Calu3 (cell line): ENCODE measurements around the gene TOGARAM2. TPM values are rescaled to one million over a fixed set of nuclear protein-coding genes. Genes with fewer than 3 reads are reported as not detected.

Experiments used
- BruUV-seq: library from RNA; stranded (reverse); fragments of 400-500 nt; replicated peaks from 2 replicates; lab custom pipeline; 2021; lab: Mats Ljungman, UMichigan
- CTCF ChIA-PET: fragments of 300-600 bp; sonication (Branson Sonifier 250); formaldehyde crosslinking; loops from one replicate; lab custom pipeline; 2022; ENCODE audit warnings: antibody characterized with exemption; lab: Charles Lee
- DNase-seq: peaks from one replicate; pipeline ENCODE4 v3.0.0; 2022
- H3K27ac Mint-ChIP-seq: one replicate; pipeline ENCODE4 v1.8.0; 2022; ENCODE audit warnings: mixed read lengths; ENCODE audit not compliant: unreplicated experiment
- H3K27me3 Mint-ChIP-seq: one replicate; pipeline ENCODE4 v1.8.0; 2022; ENCODE audit warnings: mixed read lengths; ENCODE audit not compliant: unreplicated experiment
- H3K36me3 Mint-ChIP-seq: one replicate; pipeline ENCODE4 v1.8.0; 2022; ENCODE audit warnings: mild to moderate bottlenecking, moderate library complexity, mixed read lengths; ENCODE audit not compliant: insufficient read depth, unreplicated experiment
- H3K4me1 Mint-ChIP-seq: one replicate; pipeline ENCODE4 v1.8.0; 2022; ENCODE audit warnings: mild to moderate bottlenecking, low read depth, mixed read lengths; ENCODE audit not compliant: unreplicated experiment
- H3K4me3 Mint-ChIP-seq: one replicate; pipeline ENCODE4 v1.8.0; 2022; ENCODE audit warnings: mild to moderate bottlenecking, low read depth, moderate library complexity, mixed read lengths; ENCODE audit not compliant: unreplicated experiment
- H3K9me3 Mint-ChIP-seq: one replicate; pipeline ENCODE4 v1.8.0; 2022; ENCODE audit warnings: low read depth, mixed read lengths; ENCODE audit not compliant: unreplicated experiment
- intact Hi-C: fragments of 100-400 bp; cut with micrococcal nuclease; formaldehyde crosslinking; loops from one replicate; pipeline ENCODE4 v1.10.0; 2022; ENCODE audit not compliant: unreplicated experiment
- total RNA-seq: library from RNA; stranded (reverse); gene quantifications from 2 replicates; pipeline ENCODE4 v1.2.3, GENCODE V29; 2022
- TF ChIP-seq, protein P1 (sequence below): fragments of 200-600 bp; IDR thresholded peaks from one replicate; pipeline ENCODE4 v1.8.0; 2022; ENCODE audit warnings: antibody characterized with exemption; ENCODE audit not compliant: unreplicated experiment

Gene TOGARAM2
- total RNA-seq, 1 experiment from 2014 or later: 0.85 TPM

GRCh38 chr2:28991021-28991420 lies 9.9 kb downstream of the TOGARAM2 start:
- TF ChIP-seq, protein P1, sequence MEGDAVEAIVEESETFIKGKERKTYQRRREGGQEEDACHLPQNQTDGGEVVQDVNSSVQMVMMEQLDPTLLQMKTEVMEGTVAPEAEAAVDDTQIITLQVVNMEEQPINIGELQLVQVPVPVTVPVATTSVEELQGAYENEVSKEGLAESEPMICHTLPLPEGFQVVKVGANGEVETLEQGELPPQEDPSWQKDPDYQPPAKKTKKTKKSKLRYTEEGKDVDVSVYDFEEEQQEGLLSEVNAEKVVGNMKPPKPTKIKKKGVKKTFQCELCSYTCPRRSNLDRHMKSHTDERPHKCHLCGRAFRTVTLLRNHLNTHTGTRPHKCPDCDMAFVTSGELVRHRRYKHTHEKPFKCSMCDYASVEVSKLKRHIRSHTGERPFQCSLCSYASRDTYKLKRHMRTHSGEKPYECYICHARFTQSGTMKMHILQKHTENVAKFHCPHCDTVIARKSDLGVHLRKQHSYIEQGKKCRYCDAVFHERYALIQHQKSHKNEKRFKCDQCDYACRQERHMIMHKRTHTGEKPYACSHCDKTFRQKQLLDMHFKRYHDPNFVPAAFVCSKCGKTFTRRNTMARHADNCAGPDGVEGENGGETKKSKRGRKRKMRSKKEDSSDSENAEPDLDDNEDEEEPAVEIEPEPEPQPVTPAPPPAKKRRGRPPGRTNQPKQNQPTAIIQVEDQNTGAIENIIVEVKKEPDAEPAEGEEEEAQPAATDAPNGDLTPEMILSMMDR: no peak
- Mint-ChIP-seq H3K27me3 (no peaks in the 10 kb centered on the region), H3K36me3 (no peaks in the 10 kb centered on the region), H3K27ac (no peak overlapping the region), H3K4me3 (no peak overlapping the region), H3K4me1 (peaks cover 10% of the 10 kb centered on the region), H3K9me3 (no peaks in the 10 kb centered on the region)
- DNase-seq: no peak
- intact Hi-C loops: no loop called here
- CTCF ChIA-PET: interaction anchor here (1.0 kb wide), 1 partner anchor 10 kb away, joined by 3 read pairs; the partner anchor contains the start of gene TOGARAM2
- BruUV-seq: no TSS peak

GRCh38 chr2:28991460-28991859 lies 10.4 kb downstream of the TOGARAM2 start:
- Mint-ChIP-seq H3K27me3 (peaks cover under 1% of the 10 kb centered on the region), H3K9me3 (no peaks in the 10 kb centered on the region), H3K27ac (no peak overlapping the region), H3K4me1 (peaks cover 10% of the 10 kb centered on the region), H3K36me3 (no peaks in the 10 kb centered on the region), H3K4me3 (no peak overlapping the region)
- no TSS peak for BruUV-seq
- intact Hi-C loops: no loop called here
- TF ChIP-seq, protein P1: no peak
- DNase-seq: no peak
- CTCF ChIA-PET: interaction anchor here (1.0 kb wide), 1 partner anchor 11 kb away, joined by 3 read pairs; the partner anchor contains the start of gene TOGARAM2

- peaks cover 10% of the 10 kb centered on the region for H3K4me1 Mint-ChIP-seq
- peak; percentile 83 for DNase-seq
- no TSS peak for BruUV-seq
- peak overlapping the region; percentile 66 for H3K27ac Mint-ChIP-seq
- TF ChIP-seq, protein P1: no peak
- CTCF ChIA-PET: interaction anchor here (0.8 to 1.0 kb wide), 2 partner anchors 17 to 19 kb away, joined by 3 to 4 read pairs; no protein-coding TSS in a partner anchor
- H3K9me3 Mint-ChIP-seq: no peaks in the 10 kb centered on the region
- intact Hi-C loops: no loop called here
- H3K27me3 Mint-ChIP-seq: peaks cover 20% of the 10 kb centered on the region
- H3K4me3 Mint-ChIP-seq: no peak overlapping the region
- no peaks in the 10 kb centered on the region for H3K36me3 Mint-ChIP-seq
Observed at GRCh38 chr2:28993206-28993960, 12.3 kb downstream of the TOGARAM2 start.

- Mint-ChIP-seq H3K27ac (peak overlapping the region; percentile 66), H3K4me1 (peaks cover 10% of the 10 kb centered on the region), H3K36me3 (no peaks in the 10 kb centered on the region), H3K4me3 (no peak overlapping the region), H3K9me3 (no peaks in the 10 kb centered on the region), H3K27me3 (peaks cover 27% of the 10 kb centered on the region)
- intact Hi-C loops: no loop called here
- TF ChIP-seq, protein P1: no peak
- CTCF ChIA-PET: interaction anchor here (0.8 to 1.0 kb wide), 2 partner anchors 18 kb away, joined by 3 to 4 read pairs; no protein-coding TSS in a partner anchor
- DNase-seq: no peak
- BruUV-seq: no TSS peak
Observed at GRCh38 chr2:28994074-28994473, 13.0 kb downstream of the TOGARAM2 start.
